GM18505 (cell line): ENCODE data around the gene MFSD6L.

Experiments
- ATAC-seq: cut with Tn5 transposase; IDR thresholded peaks from one replicate; pipeline ENCODE4 v1.9.1; 2021; ENCODE audit not compliant: unreplicated experiment
- POLR2A ChIP-seq: IDR thresholded peaks from 4 replicates; pipeline ENCODE4 v1.6.1; 2011; ENCODE audit warnings: borderline replicate concordance; ENCODE audit not compliant: insufficient read depth, insufficient read length; ENCODE audit errors: extremely low read depth

MFSD6L gene

DNA sequence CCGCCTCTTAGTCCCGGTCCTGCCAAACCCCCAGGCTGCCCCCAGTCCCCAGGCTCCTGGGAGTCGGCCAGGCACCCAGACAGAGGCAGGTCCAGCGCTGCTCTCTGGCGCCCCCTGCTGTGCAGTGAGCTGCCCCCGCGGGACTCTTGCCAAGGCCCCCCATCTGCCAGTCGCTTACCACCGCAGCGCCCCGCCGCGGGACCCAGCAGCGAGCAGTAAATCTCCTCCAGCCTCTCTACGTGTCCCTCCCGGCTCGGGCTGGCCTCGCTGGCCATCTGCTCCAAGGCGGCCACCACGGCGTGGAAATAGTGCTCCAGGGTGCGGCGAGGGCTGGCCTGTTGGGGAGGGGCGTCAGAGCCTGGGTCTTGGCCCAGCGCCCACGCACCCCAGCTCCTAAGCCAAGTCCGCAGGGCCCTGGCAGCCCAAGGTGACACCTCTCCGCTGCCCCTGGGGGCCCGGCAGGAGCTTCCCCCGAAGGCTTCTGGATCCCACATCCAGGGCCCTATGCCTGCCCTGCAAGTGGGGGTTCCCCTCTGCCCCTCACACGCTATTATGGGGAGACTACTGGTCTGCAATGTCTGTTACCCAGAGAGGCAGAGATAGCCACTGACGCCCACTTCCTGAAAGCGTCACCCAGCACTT is 33.7 kb upstream of the MFSD6L start:
- TF ChIP-seq POLR2A = no peak
- ATAC-seq = no peak

DNA sequence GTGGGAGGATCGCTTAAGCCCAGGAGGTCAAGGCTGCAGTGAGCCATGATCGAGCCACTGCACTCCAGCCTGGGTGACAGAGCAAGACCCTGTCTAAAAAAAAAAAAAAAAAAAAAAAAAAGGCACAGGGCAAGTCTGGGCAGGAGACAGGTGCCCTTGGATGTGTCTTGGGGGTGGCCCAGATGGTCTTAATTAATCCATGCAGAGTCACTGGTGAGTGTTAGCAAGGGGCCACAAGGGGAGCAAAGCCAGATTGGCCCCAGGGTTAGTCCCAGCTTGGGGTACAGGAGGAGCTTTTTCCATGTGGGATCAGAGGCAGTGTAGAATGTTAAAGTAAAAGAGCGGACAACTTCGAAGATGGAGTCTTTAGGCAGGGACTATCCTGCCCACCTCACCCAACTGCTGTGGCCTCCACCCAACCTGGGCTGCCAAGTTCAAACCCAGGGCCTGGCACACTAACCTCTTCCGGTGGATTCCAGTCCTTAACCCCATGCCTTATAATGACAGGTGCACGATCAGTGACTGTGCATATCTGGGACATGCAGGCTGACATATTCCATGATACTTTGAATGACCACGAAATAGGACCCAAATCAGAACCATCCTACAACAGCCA is 32.2 kb upstream of the MFSD6L start:
- TF ChIP-seq POLR2A = peak; percentile 37
- no peak for ATAC-seq

DNA sequence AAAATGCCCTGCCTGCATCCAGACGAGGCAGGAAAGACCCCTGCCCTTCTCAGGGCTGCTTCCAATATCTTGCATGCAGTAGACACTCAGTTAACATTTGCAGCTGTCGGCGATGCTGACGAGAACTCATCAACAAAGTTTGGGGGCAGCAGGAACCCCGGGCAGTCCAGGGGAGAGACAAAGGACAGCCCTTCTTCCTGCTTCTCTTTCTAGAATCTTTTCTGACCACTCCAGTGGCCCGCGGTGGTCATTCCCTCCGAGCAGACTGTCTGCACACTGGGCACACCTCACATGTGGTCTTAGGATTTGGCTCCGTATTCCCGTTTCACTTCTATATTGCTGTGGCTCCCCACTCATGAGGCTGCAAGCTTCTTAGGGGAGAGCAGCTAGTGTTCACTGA is 31.0 kb upstream of the MFSD6L start:
- ATAC-seq = no peak
- no peak for TF ChIP-seq POLR2A

DNA sequence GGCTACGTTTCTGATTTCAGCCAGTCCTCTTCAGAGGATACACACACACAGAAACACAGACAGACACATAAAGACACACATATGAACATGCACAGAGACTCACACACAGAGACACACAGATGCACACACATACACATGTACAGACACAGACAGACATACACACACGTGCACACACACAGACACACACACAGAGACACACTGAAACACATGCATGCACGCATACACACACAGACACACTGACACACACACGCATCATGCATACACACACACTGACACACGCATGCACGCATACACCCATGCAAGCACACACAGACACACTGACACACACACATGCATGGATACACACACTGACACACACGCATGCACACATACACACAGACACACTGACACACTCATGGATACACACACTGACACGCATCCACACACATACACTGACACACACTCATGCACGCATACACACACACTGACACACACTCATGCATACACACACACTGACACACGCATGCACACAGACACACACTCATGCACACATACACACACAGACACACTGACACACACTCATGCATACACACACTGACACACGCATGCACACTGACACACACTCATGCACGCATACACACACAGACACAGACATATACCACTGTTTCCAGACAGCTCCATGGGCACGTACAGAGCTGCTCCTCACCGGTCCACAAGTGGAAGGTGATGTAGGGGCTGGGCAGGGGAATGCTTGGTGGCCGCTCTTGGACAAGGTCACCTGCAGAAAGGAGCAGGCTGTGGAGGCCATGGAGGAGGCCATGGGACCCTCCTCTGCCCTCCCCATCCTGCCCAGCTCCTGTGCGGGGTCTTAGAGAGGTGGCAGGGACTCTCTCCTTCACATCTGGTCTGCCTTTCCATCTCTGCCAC is 30.1 kb upstream of the MFSD6L start:
- ATAC-seq = no peak
- peak; percentile 58 for TF ChIP-seq POLR2A

DNA sequence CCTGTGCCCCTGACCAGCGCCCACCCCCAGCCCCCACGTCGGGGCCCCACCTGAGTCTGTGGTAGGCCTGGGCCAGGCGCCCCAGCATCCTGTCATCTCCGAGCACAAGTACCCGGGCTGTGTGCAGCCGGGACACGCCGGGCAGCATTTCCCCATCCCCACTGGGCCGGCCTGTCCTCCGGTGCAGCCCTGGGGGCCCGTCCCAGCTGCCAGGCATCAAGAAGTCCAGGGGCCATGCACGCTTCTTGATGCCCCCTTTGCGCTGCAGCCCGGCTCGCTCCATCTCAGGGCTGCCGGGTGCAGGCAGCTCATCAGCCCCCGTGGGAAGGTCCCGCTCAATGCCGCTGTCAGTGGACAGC is 29.3 kb upstream of the MFSD6L start:
- TF ChIP-seq POLR2A = no peak

DNA sequence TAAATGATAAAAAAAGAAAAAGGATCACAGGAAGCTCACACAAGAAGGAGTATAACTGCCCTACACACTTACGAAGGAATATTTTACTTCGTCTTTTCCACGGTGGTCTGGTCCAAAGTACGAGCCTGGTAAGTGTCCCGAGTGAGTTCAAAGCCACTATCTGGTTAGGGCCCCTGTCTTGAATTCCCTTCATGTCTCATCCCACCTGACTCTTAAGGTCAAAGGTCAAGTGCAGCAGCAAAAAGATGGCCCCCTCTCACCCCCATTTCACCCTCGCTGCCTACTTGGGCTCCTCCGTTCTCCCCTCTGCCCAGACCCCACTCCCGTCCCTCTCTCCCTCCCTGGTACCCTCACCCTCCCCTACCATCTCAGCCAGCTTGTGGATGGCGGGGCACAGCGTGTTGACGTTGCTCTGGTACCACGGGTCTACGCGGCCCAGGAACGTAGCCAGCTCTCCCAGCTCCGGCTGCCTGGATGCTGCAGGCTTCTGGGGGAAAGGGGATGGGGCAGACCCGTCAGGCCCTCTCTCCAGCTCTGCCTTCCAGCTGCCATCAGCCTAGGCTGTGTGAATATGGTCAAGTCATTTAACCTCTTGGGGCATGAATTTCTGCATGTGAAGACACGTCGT is 27.8 kb upstream of the MFSD6L start:
- no peak for ATAC-seq
- peak; percentile 17 for TF ChIP-seq POLR2A

More for the DNA sequence above, 29.3 kb upstream of the MFSD6L start:
- ATAC-seq = no peak

DNA sequence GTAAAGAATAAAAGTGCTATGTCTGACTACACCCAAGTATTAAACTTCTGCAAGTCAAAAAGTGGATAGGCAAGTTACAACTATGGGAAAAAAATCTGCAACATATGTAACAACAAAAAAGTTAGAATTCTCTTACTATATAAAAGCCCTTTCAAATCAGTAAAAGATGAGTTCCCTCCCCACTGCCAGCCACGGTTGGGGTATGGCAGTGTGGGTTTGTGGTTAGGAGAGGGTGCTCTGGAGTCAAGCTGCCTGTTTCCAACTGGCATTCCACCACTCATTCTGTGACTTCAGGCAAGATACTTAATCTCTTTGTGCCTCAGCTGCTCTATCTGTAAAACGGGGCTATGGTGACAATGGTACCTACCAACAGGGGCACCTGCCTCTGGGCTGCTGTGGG is 26.6 kb upstream of the MFSD6L start:
- no peak for ATAC-seq
- no peak for TF ChIP-seq POLR2A

DNA sequence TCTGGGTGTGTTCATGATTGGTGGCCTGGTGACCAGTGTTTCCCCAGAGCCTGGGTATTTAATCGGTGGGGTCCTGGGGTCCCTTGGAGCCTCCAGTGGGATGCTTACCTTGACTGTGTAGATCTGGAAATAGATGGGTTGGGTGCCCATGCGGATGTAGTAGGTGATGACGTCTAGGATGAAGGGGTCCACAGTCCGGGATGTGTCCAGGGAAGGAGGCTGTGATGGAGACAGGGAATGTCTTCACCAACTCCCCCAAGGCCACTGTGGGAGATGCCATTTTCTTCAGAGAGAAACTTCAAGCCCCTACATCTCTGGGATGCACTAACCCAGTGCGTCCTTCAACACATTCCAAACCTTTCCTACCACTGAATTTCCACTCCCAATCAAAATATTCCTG is 24.1 kb upstream of the MFSD6L start:
- ATAC-seq = no peak
- TF ChIP-seq POLR2A = no peak

DNA sequence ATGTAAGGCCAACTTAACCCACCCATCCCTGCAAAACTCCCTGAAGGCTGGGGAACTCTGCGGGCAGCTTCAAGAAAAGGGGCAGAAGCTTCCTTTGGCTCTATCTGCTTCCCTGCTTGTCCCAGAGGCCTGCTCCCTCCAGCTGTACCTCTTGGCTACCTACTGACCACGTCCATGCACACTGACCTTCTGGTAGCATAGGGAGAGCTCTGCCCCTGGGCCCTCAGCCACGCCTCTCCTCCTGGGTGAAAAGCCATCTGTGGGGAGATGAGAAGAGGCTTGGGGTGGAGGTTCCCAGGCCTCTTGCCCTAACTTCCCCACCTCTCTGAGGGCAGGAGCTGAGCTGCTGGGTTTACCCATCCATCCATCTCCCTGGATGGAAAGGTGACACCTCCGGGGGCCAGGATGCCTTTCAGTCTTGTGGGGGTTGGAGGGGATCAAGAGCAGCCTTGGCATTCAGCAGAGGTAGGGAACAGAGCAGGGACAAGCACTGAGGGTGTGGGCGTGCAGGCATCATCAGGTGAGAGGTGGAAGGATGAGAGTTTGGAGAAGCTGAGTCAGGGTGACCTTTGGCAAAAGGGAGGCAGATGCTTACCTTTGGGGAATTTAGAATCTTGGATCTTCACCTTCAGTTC is 23.4 kb upstream of the MFSD6L start:
- TF ChIP-seq POLR2A = no peak
- ATAC-seq = no peak

DNA sequence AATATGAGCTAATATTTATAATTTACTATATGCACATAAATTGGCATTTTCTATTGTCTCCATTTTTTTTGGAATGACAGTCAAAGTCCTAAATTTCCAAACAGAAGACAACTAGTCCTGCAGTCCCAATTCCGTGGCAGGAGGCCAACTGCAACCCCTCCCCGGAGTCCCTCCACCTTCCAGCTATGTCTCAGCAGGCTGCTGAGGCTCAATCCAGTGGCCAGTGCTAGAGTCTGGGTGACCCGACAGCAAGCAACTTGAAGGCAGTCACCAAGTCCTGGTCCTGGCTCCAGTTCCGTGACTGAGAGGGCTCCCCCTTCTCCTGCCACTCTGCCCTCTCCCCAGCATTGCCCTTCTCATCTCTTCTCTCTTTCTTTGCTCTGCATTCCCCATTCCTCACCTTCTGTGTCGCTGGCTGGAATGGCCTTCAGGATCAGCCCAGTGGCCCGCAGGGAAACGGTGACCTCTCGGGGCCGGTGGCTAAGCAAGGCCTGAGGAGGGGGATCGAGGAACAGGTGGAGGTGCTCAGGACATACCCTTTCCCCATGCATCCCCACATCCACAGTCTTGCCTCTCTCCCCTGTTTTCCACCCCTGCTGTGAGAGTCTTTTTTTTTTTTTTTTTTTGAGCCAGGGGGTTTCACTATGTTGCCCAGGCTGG is 22.4 kb upstream of the MFSD6L start:
- no peak for TF ChIP-seq POLR2A
- no peak for ATAC-seq

DNA sequence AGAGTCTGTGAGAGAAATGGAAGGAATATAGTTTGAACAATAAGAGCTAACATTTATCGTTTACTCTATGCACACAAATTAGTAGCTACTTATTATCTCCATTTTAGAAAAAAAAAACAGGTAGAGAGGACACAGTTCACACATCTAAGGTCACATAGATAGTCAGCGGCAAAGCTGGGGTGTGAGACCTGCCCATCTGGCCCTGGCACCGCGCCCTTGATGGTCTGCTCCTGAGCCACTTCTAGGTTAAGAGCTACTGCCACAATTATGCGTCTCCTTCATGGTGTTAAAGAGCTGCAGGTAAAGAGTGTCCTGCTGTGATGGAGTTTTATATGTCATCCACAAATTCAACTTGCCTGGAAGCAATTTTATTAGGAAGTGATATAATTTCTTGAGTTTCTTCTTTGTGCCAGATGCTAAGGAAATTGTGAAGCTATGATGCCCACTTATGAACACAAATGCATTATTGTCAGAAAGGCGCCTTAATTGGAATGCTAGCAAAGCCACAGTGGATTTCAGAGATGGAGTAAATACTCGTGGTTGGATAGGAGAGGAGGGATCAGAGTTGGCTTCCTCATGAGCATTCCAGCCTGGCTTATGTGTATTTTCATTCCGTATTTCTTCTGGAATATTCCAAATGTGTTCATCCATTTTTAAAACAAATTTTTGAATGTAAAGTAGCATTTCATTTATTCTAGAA is 21.3 kb upstream of the MFSD6L start:
- ATAC-seq = no peak
- TF ChIP-seq POLR2A = no peak
